GM18861 (cell line): ENCODE data around the gene PRND.
"Not testable (repeated sequence)": the region's sequence is repeated elsewhere in the genome, so short reads cannot be mapped to it uniquely, and the experiment has no call there.

ENCODE experiments used
- ATAC-seq: cut with Tn5 transposase; IDR thresholded peaks from one replicate; pipeline ENCODE4 v1.9.1; 2021; ENCODE audit not compliant: unreplicated experiment

The PRND gene

GRCh38 chr20:4736875-4737274, 15.2 kb downstream of the PRND start:
- ATAC-seq = no peak

GRCh38 chr20:4737857-4738627, 16.3 kb downstream of the PRND start:
- no peak for ATAC-seq

GRCh38 chr20:4740774-4741431, 19.2 kb downstream of the PRND start:
- ATAC-seq = no peak

- ATAC-seq = no peak
Measured at GRCh38 chr20:4748847-4749246, 27.1 kb downstream of the PRND start.

- ATAC-seq = no peak
Measured at GRCh38 chr20:4749326-4749725, 27.6 kb downstream of the PRND start.

- ATAC-seq = no peak
Measured at GRCh38 chr20:4750381-4750780, 28.7 kb downstream of the PRND start.

- not testable (repeated sequence) for ATAC-seq
Measured at GRCh38 chr20:4759100-4759884, 37.6 kb downstream of the PRND start.

GRCh38 chr20:4763261-4763660, 41.6 kb downstream of the PRND start:
- no peak for ATAC-seq

- no peak for ATAC-seq
Measured at GRCh38 chr20:4763723-4764510, 42.2 kb downstream of the PRND start.

- no peak for ATAC-seq
Measured at GRCh38 chr20:4764805-4765204, 43.1 kb downstream of the PRND start.

- ATAC-seq = no peak
Measured at GRCh38 chr20:4765681-4766080, 44.0 kb downstream of the PRND start.

GRCh38 chr20:4766631-4767030, 44.9 kb downstream of the PRND start:
- ATAC-seq = no peak

GRCh38 chr20:4767084-4767483, 45.4 kb downstream of the PRND start:
- no peak for ATAC-seq

GRCh38 chr20:4769328-4769727, 47.6 kb downstream of the PRND start:
- ATAC-seq = no peak

- ATAC-seq = no peak
Measured at GRCh38 chr20:4770026-4770425, 48.3 kb downstream of the PRND start.

GRCh38 chr20:4771004-4771403, 49.3 kb downstream of the PRND start:
- ATAC-seq = no peak

- no peak for ATAC-seq
Measured at GRCh38 chr20:4772132-4772531, 50.4 kb downstream of the PRND start.

- not testable (repeated sequence) for ATAC-seq
Measured at GRCh38 chr20:4773014-4773413, 51.3 kb downstream of the PRND start.

GRCh38 chr20:4773736-4774135, 52.0 kb downstream of the PRND start:
- no peak for ATAC-seq

- no peak for ATAC-seq
Measured at GRCh38 chr20:4774207-4774606, 52.5 kb downstream of the PRND start.
